Kidney (tissue), 14 donors: ENCODE results near the gene RPL15. TPM values are rescaled to one million over a fixed set of nuclear protein-coding genes. Genes with fewer than 3 reads are reported as not detected.
A peak's percentile ranks its signal among the peaks of the same experiment; 100 is the strongest.
"Not testable (repeated sequence)": the region's sequence is repeated elsewhere in the genome, so short reads cannot be mapped to it uniquely, and the experiment has no call there.

Experiments used
- DNase-seq, 5 donors: peaks; one replicate each; pipeline ENCODE4 v3.0.0-alpha.2; 2013 to 2020
- FAIRE-seq: peaks from 2 replicates; lab custom pipeline; 2012; peaks lifted over from hg19 to GRCh38; lab: Jason Lieb, UNC
- H3K27ac ChIP-seq, 2 donors: one replicate each; pipeline ENCODE4 v1.7.0; 2013; ENCODE audit warnings: low read depth in 2 of 2, low read length in 2 of 2, inconsistent platforms in 1 of 2
- H3K27me3 ChIP-seq: one replicate; pipeline ENCODE4 v1.7.1; 2013; ENCODE audit warnings: low read length, inconsistent platforms; ENCODE audit not compliant: control insufficient read depth, insufficient read depth
- H3K36me3 ChIP-seq, 3 donors: one replicate each; pipeline versions ENCODE4 v1.7.0 to v1.7.1; 2013; ENCODE audit warnings: low read length in 3 of 3, control low read depth in 1 of 3, inconsistent platforms in 1 of 3; ENCODE audit not compliant: insufficient read depth in 3 of 3, control insufficient read depth in 2 of 3
- H3K4me1 ChIP-seq, 3 donors: one replicate each; pipeline versions ENCODE4 v1.7.0 to v1.7.1; 2013; ENCODE audit warnings: low read length in 3 of 3, inconsistent platforms in 1 of 3, low read depth in 1 of 3; ENCODE audit not compliant: control insufficient read depth in 2 of 3, insufficient read depth in 2 of 3
- H3K4me3 ChIP-seq, 3 donors: one replicate each; pipeline versions ENCODE4 v1.7.0 to v1.8.1; 2013; ENCODE audit warnings: low read length in 3 of 3, control low read depth in 1 of 3, inconsistent platforms in 1 of 3
- H3K9ac ChIP-seq, 3 donors: one replicate each; pipeline versions ENCODE4 v1.7.0 to v1.7.1; 2013; ENCODE audit warnings: low read length in 3 of 3, control low read depth in 1 of 3, inconsistent platforms in 1 of 3
- H3K9me3 ChIP-seq, 3 donors: one replicate each; pipeline versions ENCODE4 v1.7.0 to v1.7.1; 2013; ENCODE audit warnings: low read length in 3 of 3, control low read depth in 1 of 3, inconsistent platforms in 1 of 3; ENCODE audit not compliant: control insufficient read depth in 2 of 3, insufficient read depth in 1 of 3
- CTCF ChIP-seq: IDR thresholded peaks from 3 replicates; pipeline ENCODE4 v1.5.1; 2012; ENCODE audit warnings: mild to moderate bottlenecking, moderate library complexity, borderline replicate concordance; ENCODE audit not compliant: insufficient read depth; ENCODE audit errors: extremely low read depth
- intact Hi-C: fragments of 100-400 bp; cut with DNase I; formaldehyde crosslinking; loops from one replicate; pipeline ENCODE4 v1.11.1; 2022
- polyA plus RNA-seq: library from polyadenylated mRNA; stranded (reverse); fragments of 350-450 nt; fragmentation: Illumina TruSeq; extraction: RNeasy Lipid Tissue Mini Kit (QIAGEN cat#74804); gene quantifications from one replicate; pipeline ENCODE4 v1.2.3, GENCODE V29; 2014; ENCODE audit warnings: low read depth, low replicate concordance; ENCODE audit not compliant: insufficient read depth
- total RNA-seq: library from RNA; stranded (reverse); fragmentation: NEBNext Ultra II Directional; extraction: Animal tissue kit (Norgen Biotek cat#: 25700); gene quantifications from one replicate; pipeline ENCODE4 v1.2.1, GENCODE V29; 2021
- donor health status: control.
- donor health status: control.
- donor health status: control.
- donor health status: control.
- donor health status: control.
- donor health status: DM: yes; HTN: yes; CAD: no.
- donor health status: Normal renal cell carcinoma (clear cell type).

The RPL15 gene
- total and polyA plus RNA-seq, 2 donors from 2014 or later: 1,508 to 2,114 TPM

- peak overlapping the region; percentile 89 to 97 (median 95) for H3K9ac ChIP-seq
- peak overlapping the region; percentile 84 to 95 for H3K27ac ChIP-seq
- H3K27me3 ChIP-seq: no peaks in the 10 kb centered on the region
- peaks cover 3 to 17% (median 7%) of the 10 kb centered on the region in 3 donors for H3K36me3 ChIP-seq
- intact Hi-C loops: no loop called here
- peaks cover 7 to 21% (median 17%) of the 10 kb centered on the region in 3 donors for H3K4me1 ChIP-seq
- no peak for TF ChIP-seq CTCF
- peak overlapping the region; percentile 84 to 97 (median 91) for H3K4me3 ChIP-seq
- DNase-seq: no peak
- no peaks in the 10 kb centered on the region for H3K9me3 ChIP-seq
- no peak for FAIRE-seq
Observed at GRCh38 chr3:23916152-23916885, 613 bp upstream of the RPL15 start.

- Histone ChIP-seq H3K9ac (peak overlapping the region; percentile 89 to 95 (median 94)), H3K4me1 (peaks cover 7 to 21% (median 17%) of the 10 kb centered on the region in 3 donors), H3K27ac (peak overlapping the region; percentile 94 to 95), H3K36me3 (peaks cover 3 to 17% (median 10%) of the 10 kb centered on the region in 3 donors), H3K4me3 (peak overlapping the region; percentile 84 to 97 (median 91))
- H3K27me3 ChIP-seq, FAIRE-seq, intact Hi-C loops, H3K9me3 ChIP-seq: not testable (repeated sequence)
- DNase-seq: peak in 2 of 5 donors; percentile 77 to 84
Observed at GRCh38 chr3:23917679-23918303, 859 bp downstream of the RPL15 start.

GRCh38 chr3:23918331-23918730, 1.4 kb downstream of the RPL15 start:
- FAIRE-seq, intact Hi-C loops, H3K27ac ChIP-seq: not testable (repeated sequence)

GRCh38 chr3:23919628-23920027, 2.7 kb downstream of the RPL15 start:
- no peak overlapping the region for H3K9ac ChIP-seq

More at GRCh38 chr3:23918331-23918730, 1.4 kb downstream of the RPL15 start:
- peaks cover 7 to 21% (median 17%) of the 10 kb centered on the region in 3 donors for H3K4me1 ChIP-seq
- not testable (repeated sequence) for H3K9me3 ChIP-seq, H3K27me3 ChIP-seq, DNase-seq
- peaks cover 3 to 17% (median 10%) of the 10 kb centered on the region in 3 donors for H3K36me3 ChIP-seq
- H3K9ac ChIP-seq: peak overlapping the region; percentile 89 to 95 (median 94)
- peak overlapping the region; percentile 84 to 97 (median 91) for H3K4me3 ChIP-seq

More at GRCh38 chr3:23919628-23920027, 2.7 kb downstream of the RPL15 start:
- TF ChIP-seq CTCF: no peak
- Histone ChIP-seq H3K27ac (no peak overlapping the region), H3K4me3 (no peak overlapping the region), H3K27me3 (no peaks in the 10 kb centered on the region), H3K4me1 (peaks cover 7 to 19% (median 7%) of the 10 kb centered on the region in 3 donors), H3K36me3 (peaks cover 3 to 17% (median 10%) of the 10 kb centered on the region in 3 donors), H3K9me3 (no peaks in the 10 kb centered on the region)
- FAIRE-seq (no peak), DNase-seq (no peak)
- intact Hi-C loops: no loop called here
